CD4-positive, CD25-positive, alpha-beta regulatory T cell (primary cell): Measurements from ENCODE around the gene PATL1. TPM values are rescaled to one million over a fixed set of nuclear protein-coding genes. Genes with fewer than 3 reads are reported as not detected.

Experiments
- ATAC-seq, 2 donors: fragments of 150-1000 bp; cut with Tn5 transposase; one replicate each; pipeline ENCODE4 v1.10.0; 2021; ENCODE audit warnings: low read depth in 2 of 2, moderate number of reproducible peaks in 2 of 2, moderate library complexity in 1 of 2
- DNase-seq, 3 donors: peaks; one replicate each; pipeline versions ENCODE4 v3.0.0 to v3.0.0-alpha.2; 2012 to 2022; ENCODE audit warnings: mixed read lengths in 1 of 3
- H3K27ac ChIP-seq: one replicate; pipeline ENCODE4 v1.7.0; 2013; ENCODE audit warnings: mild to moderate bottlenecking, low read length; ENCODE audit not compliant: insufficient read depth, poor library complexity, severe bottlenecking
- H3K27me3 ChIP-seq: one replicate; pipeline ENCODE4 v1.7.0; 2013; ENCODE audit warnings: low read length; ENCODE audit not compliant: control insufficient read depth, insufficient read depth
- H3K36me3 ChIP-seq: one replicate; pipeline ENCODE4 v1.7.0; 2013; ENCODE audit warnings: mild to moderate bottlenecking, low read length, moderate library complexity; ENCODE audit not compliant: control insufficient read depth, insufficient read depth
- H3K4me1 ChIP-seq: 2 replicates; pipeline ENCODE4 v1.7.0; 2013; ENCODE audit warnings: mild to moderate bottlenecking, low read length; ENCODE audit not compliant: insufficient read depth, control insufficient read depth, poor library complexity, severe bottlenecking
- H3K4me3 ChIP-seq: one replicate; pipeline ENCODE4 v1.7.0; 2013; ENCODE audit warnings: low read depth, mild to moderate bottlenecking, low read length, moderate library complexity
- H3K9me3 ChIP-seq, 2 experiments: 1 replicate in 1 of 2; 2 replicates in 1 of 2; pipeline ENCODE4 v1.7.0; 2013; ENCODE audit warnings: low read length in 2 of 2, mild to moderate bottlenecking in 1 of 2, moderate library complexity in 1 of 2; ENCODE audit not compliant: control insufficient read depth in 2 of 2
- H3K27ac Mint-ChIP-seq, 3 donors: one replicate each; pipeline ENCODE4 v1.8.0; 2020 to 2022; ENCODE audit warnings: mild to moderate bottlenecking in 3 of 3, mixed read lengths in 3 of 3, moderate library complexity in 2 of 3
- H3K27me3 Mint-ChIP-seq: one replicate; pipeline ENCODE4 v1.8.0; 2022; ENCODE audit warnings: mild to moderate bottlenecking, mixed read lengths
- H3K36me3 Mint-ChIP-seq: one replicate; pipeline ENCODE4 v1.8.0; 2020; ENCODE audit warnings: mixed read lengths
- H3K4me1 Mint-ChIP-seq, 4 donors: one replicate each; pipeline ENCODE4 v1.8.0; 2020 to 2022; ENCODE audit warnings: mixed read lengths in 4 of 4, mild to moderate bottlenecking in 1 of 4
- H3K4me3 Mint-ChIP-seq, 4 donors: one replicate each; pipeline ENCODE4 v1.8.0; 2020 to 2022; ENCODE audit warnings: mild to moderate bottlenecking in 4 of 4, mixed read lengths in 4 of 4, moderate library complexity in 3 of 4
- H3K9me3 Mint-ChIP-seq, 7 donors: one replicate each; pipeline ENCODE4 v1.8.0; 2020 to 2022; ENCODE audit warnings: mixed read lengths in 7 of 7, mild to moderate bottlenecking in 3 of 7, moderate library complexity in 2 of 7
- polyA plus RNA-seq, 4 donors: library from polyadenylated mRNA; unstranded; fragments of 300-500 nt; fragmentation: Illumina TruSeq; gene quantifications; one replicate each; pipeline ENCODE4 v1.2.3, GENCODE V29; 2021
- total RNA-seq: library from RNA; stranded (reverse); gene quantifications from one replicate; pipeline ENCODE4 v1.2.3, GENCODE V29; 2022

Gene PATL1
- total and polyA plus RNA-seq, 5 donors from 2014 or later: 4.6 to 63.3 (median 5.3) TPM

DNA sequence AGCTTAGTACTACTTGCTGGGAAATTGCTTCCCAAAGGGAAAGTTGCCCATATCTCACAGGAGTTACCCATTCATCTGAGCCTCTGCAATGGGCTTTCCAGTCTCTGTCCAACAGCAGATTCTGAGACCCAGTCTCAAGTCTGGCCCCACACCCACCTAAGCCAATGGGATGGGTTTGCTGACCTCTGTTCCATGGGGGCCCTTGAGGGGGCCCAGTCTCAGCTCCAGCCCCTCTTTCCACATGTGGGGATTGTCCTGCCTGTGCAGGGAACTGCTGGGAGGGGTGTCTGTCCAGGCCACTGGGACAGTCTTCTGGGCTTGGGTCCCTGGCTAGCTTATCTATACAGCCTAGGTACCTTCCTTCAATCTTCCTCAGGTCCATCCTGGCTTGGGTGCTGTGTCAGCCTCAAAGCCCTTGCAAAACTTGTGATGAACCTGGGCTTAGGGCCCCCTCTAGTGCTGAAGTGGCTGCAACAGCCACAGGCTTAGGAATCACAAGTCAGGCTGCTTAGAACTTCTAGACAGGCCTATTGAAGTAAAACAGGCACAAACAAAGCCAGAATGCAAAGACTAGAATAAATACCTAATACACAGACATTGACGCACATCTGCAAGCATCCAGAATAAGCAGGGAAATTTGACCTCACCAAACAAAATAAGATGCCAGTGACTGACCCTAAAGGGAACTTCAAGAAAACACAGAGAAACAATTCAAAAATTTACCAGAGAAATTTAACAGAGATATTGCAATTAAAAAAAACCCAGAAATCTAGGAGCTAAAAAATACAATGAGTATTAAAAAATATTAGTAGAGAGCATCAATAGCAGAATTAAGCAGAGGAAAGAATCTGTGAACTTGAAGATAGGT, 11.7 kb upstream of the PATL1 start:
- peak; percentile 38 to 78 (median 59) for DNase-seq
- Histone ChIP-seq H3K9me3 (no peaks in the 10 kb centered on the region), H3K27ac (no peak overlapping the region), H3K4me3 (no peak overlapping the region), H3K4me1 (no peaks in the 10 kb centered on the region), H3K36me3 (no peaks in the 10 kb centered on the region), H3K27me3 (peaks cover 9% of the 10 kb centered on the region)
- peak; percentile 70 to 88 for ATAC-seq
- Mint-ChIP-seq H3K27ac (no peak overlapping the region), H3K4me1 (no peaks in the 10 kb centered on the region), H3K27me3 (peaks cover 64% of the 10 kb centered on the region), H3K9me3 (no peaks in the 10 kb centered on the region), H3K4me3 (no peak overlapping the region), H3K36me3 (no peaks in the 10 kb centered on the region)

DNA sequence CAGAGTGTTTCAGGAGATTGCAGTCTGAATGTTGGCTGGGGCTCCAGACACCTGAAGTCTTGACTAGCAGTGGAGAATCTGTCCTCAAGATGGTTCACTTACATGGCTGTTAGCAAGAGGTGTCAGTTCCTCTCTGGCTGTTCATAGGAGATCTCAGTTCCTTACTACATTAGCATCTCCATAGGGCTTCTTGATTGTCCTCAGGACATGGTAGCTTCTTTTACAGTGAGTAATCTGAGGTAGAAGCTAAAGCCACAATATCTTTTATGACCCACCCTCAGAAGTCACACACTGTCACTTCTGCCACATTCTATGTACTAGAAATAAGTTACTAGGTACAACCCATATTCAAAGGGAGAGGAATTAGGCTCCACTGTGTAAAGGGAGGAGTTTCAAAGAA, 10.5 kb upstream of the PATL1 start:
- no peaks in the 10 kb centered on the region for H3K9me3 ChIP-seq
- H3K4me1 Mint-ChIP-seq: no peaks in the 10 kb centered on the region
- peaks cover 5% of the 10 kb centered on the region for H3K27me3 ChIP-seq
- H3K27ac Mint-ChIP-seq: no peak overlapping the region
- ATAC-seq: no peak
- no peak overlapping the region for H3K4me3 Mint-ChIP-seq
- no peak overlapping the region for H3K27ac ChIP-seq
- H3K4me3 ChIP-seq: no peak overlapping the region
- H3K4me1 ChIP-seq: no peaks in the 10 kb centered on the region
- H3K36me3 ChIP-seq: no peaks in the 10 kb centered on the region
- no peak for DNase-seq
- no peaks in the 10 kb centered on the region for H3K9me3 Mint-ChIP-seq
- H3K27me3 Mint-ChIP-seq: peaks cover 55% of the 10 kb centered on the region
- no peaks in the 10 kb centered on the region for H3K36me3 Mint-ChIP-seq

DNA sequence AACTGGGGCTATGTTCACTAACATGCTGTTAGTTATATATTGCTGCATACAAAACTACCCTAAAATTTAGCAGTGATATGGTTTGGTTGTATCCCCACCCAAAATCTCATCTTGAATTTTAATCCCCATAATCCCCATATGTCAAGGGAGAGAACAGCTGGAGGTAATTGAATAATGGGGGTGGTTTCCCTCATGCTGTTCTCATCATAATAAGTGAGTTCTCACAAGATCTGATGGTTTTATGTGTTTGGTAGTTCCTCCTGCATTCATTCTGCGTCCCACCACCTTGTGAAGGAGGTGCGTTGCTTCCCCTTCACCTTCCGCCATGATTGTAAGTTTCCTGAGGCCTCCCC, 10.0 kb upstream of the PATL1 start:
- Histone ChIP-seq H3K9me3 (no peaks in the 10 kb centered on the region), H3K27me3 (peaks cover 2% of the 10 kb centered on the region), H3K27ac (no peak overlapping the region), H3K4me3 (no peak overlapping the region), H3K4me1 (no peaks in the 10 kb centered on the region), H3K36me3 (no peaks in the 10 kb centered on the region)
- no peaks in the 10 kb centered on the region for H3K9me3 Mint-ChIP-seq
- no peaks in the 10 kb centered on the region for H3K4me1 Mint-ChIP-seq
- peaks cover 50% of the 10 kb centered on the region for H3K27me3 Mint-ChIP-seq
- ATAC-seq (no peak), DNase-seq (no peak)
- H3K4me3 Mint-ChIP-seq: no peak overlapping the region
- H3K36me3 Mint-ChIP-seq: no peaks in the 10 kb centered on the region
- no peak overlapping the region for H3K27ac Mint-ChIP-seq

DNA sequence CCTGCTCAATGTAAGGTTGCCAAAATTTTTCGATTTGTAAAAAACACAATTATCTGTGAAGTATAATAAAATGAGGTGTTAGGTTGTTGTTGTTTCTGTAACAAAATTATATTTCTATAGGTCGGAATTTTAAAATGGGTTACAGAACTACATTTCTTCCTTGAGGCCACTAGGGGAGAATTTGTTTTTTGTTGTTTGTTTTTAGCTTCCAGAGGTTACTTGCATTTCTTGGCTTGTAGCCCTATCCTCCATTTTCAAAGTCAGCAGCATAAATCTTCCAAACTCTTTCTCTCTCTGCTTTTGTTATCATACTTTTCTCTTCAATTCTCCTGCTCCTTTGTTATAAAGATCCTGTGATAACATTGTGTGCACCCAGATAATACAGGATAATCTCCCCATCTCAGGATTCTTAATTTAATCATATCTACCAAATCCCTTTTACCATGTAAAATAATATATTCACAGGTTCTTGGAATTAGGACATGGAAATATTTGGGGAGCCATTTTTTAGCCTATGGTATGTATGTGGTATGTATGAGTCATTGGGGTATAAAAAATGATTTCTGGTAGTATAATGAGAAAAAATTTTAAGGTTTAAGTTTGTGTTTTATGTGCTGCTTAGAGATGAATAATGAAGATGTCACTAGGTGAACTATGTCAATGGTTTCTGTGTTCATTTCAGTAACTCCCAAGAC, 9.4 kb upstream of the PATL1 start:
- Mint-ChIP-seq H3K9me3 (no peaks in the 10 kb centered on the region), H3K27me3 (peaks cover 45% of the 10 kb centered on the region), H3K36me3 (no peaks in the 10 kb centered on the region), H3K4me3 (no peak overlapping the region), H3K4me1 (no peaks in the 10 kb centered on the region), H3K27ac (no peak overlapping the region)
- Histone ChIP-seq H3K4me1 (no peaks in the 10 kb centered on the region), H3K9me3 (no peaks in the 10 kb centered on the region), H3K4me3 (no peak overlapping the region), H3K36me3 (no peaks in the 10 kb centered on the region), H3K27ac (no peak overlapping the region), H3K27me3 (peaks cover 2% of the 10 kb centered on the region)
- no peak for ATAC-seq
- no peak for DNase-seq

- no peaks in the 10 kb centered on the region for H3K9me3 Mint-ChIP-seq
- H3K4me3 Mint-ChIP-seq: no peak overlapping the region
- H3K36me3 Mint-ChIP-seq: no peaks in the 10 kb centered on the region
- no peak for ATAC-seq
- H3K27ac ChIP-seq: no peak overlapping the region
- no peaks in the 10 kb centered on the region for H3K36me3 ChIP-seq
- no peak overlapping the region for H3K4me3 ChIP-seq
- H3K27me3 ChIP-seq: peaks cover 2% of the 10 kb centered on the region
- H3K9me3 ChIP-seq: no peaks in the 10 kb centered on the region
- no peak for DNase-seq
- no peaks in the 10 kb centered on the region for H3K4me1 Mint-ChIP-seq
- H3K27ac Mint-ChIP-seq: no peak overlapping the region
- no peaks in the 10 kb centered on the region for H3K4me1 ChIP-seq
- H3K27me3 Mint-ChIP-seq: peaks cover 30% of the 10 kb centered on the region
Observed at GRCh38 chr11:59676205-59676604, 7.4 kb upstream of the PATL1 start.

DNA sequence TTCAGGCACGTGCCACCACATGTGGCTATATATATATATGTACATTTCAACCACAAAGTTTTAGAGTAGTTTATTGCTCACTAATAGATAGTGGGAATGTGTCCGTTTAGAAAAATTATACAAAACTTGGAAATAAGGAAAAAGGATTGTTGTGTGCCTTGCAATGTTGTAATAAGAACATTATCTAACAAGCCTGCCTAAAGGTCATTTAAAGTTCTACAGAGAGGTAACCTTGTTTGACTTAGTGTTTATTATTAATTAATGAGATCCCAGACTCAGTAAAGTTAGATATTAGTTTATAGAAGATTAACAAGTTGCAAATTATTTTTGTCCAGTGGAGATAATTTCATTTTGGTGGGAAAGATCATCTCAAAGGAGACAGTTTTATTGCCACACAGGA, 5.5 kb upstream of the PATL1 start:
- Mint-ChIP-seq H3K4me1 (peaks cover 1 to 11% (median 8%) of the 10 kb centered on the region in 4 donors), H3K4me3 (no peak overlapping the region), H3K9me3 (no peaks in the 10 kb centered on the region), H3K27me3 (peaks cover 21% of the 10 kb centered on the region), H3K27ac (no peak overlapping the region), H3K36me3 (no peaks in the 10 kb centered on the region)
- Histone ChIP-seq H3K4me3 (no peak overlapping the region), H3K9me3 (no peaks in the 10 kb centered on the region), H3K4me1 (peaks cover 10% of the 10 kb centered on the region), H3K27me3 (peaks cover 2% of the 10 kb centered on the region), H3K36me3 (no peaks in the 10 kb centered on the region), H3K27ac (no peak overlapping the region)
- ATAC-seq (no peak), DNase-seq (no peak)

GRCh38 chr11:59673291-59673690, 4.5 kb upstream of the PATL1 start:
- no peaks in the 10 kb centered on the region for H3K9me3 Mint-ChIP-seq
- Histone ChIP-seq H3K9me3 (no peaks in the 10 kb centered on the region), H3K27me3 (peaks cover 2% of the 10 kb centered on the region), H3K4me1 (peaks cover 12% of the 10 kb centered on the region), H3K27ac (no peak overlapping the region), H3K4me3 (no peak overlapping the region), H3K36me3 (no peaks in the 10 kb centered on the region)
- no peaks in the 10 kb centered on the region for H3K36me3 Mint-ChIP-seq
- no peak overlapping the region for H3K4me3 Mint-ChIP-seq
- ATAC-seq (no peak), DNase-seq (no peak)
- peaks cover 3 to 15% (median 10%) of the 10 kb centered on the region in 4 donors for H3K4me1 Mint-ChIP-seq
- no peak overlapping the region for H3K27ac Mint-ChIP-seq
- H3K27me3 Mint-ChIP-seq: peaks cover 17% of the 10 kb centered on the region
